GM23338 (cell line): ENCODE data around the gene RASEF. TPM values are rescaled to one million over a fixed set of nuclear protein-coding genes. Genes with fewer than 3 reads are reported as not detected.

Source experiments
- ATAC-seq: fragments of 200-7000 bp; cut with Tn5 transposase; 3 replicates; pipeline ENCODE4 v1.9.1; 2020
- DNase-seq: peaks from one replicate; pipeline ENCODE4 v3.0.0-alpha.2; 2015; ENCODE audit warnings: low spot score
- H2AFZ ChIP-seq: fragments of 200-600 bp; sonication (generic); 2 replicates; pipeline ENCODE4 v1.8.0; 2016; ENCODE audit warnings: antibody characterized with exemption, mild to moderate bottlenecking, moderate library complexity
- H3F3A ChIP-seq: fragments of 200-600 bp; sonication (generic); replicated peaks from 2 replicates; pipeline ENCODE4 v1.8.0; 2017; ENCODE audit warnings: antibody characterized with exemption, mixed run types, low read depth
- H3K27ac ChIP-seq: fragments of 200-600 bp; sonication (generic); 2 replicates; pipeline ENCODE4 v1.6.1; 2016; ENCODE audit warnings: low read depth
- H3K27me3 ChIP-seq: fragments of 200-600 bp; sonication (generic); 2 replicates; pipeline ENCODE4 v1.8.0; 2016; ENCODE audit warnings: mild to moderate bottlenecking, mixed run types, moderate library complexity; ENCODE audit not compliant: insufficient read depth
- H3K36me3 ChIP-seq: fragments of 200-600 bp; sonication (generic); 2 replicates; pipeline ENCODE4 v1.8.0; 2016; ENCODE audit warnings: mild to moderate bottlenecking; ENCODE audit not compliant: insufficient read depth
- H3K4me1 ChIP-seq: fragments of 200-600 bp; sonication (generic); 2 replicates; pipeline ENCODE4 v1.8.0; 2016; ENCODE audit warnings: mild to moderate bottlenecking, moderate library complexity; ENCODE audit not compliant: insufficient read depth
- H3K4me2 ChIP-seq: fragments of 200-600 bp; sonication (generic); 2 replicates; pipeline ENCODE4 v1.7.1; 2017; ENCODE audit warnings: mixed run types
- H3K4me3 ChIP-seq: fragments of 200-600 bp; sonication (generic); 2 replicates; pipeline ENCODE4 v1.6.1; 2016; ENCODE audit warnings: mixed run types
- H3K79me2 ChIP-seq: fragments of 200-600 bp; sonication (generic); replicated peaks from 2 replicates; pipeline ENCODE4 v1.8.0; 2017; ENCODE audit warnings: mild to moderate bottlenecking; ENCODE audit not compliant: insufficient read depth
- H3K9me2 ChIP-seq: fragments of 200-600 bp; sonication (generic); 2 replicates; pipeline ENCODE4 v1.8.0; 2017; ENCODE audit not compliant: insufficient read depth
- H4K20me1 ChIP-seq: fragments of 200-600 bp; sonication (generic); replicated peaks from 2 replicates; pipeline ENCODE4 v1.8.0; 2017; ENCODE audit warnings: mild to moderate bottlenecking; ENCODE audit not compliant: insufficient read depth
- H3K27ac Mint-ChIP-seq: 2 replicates; pipeline ENCODE4 v1.8.0; 2020; ENCODE audit warnings: inconsistent platforms, mild to moderate bottlenecking, moderate library complexity, mixed read lengths
- H3K27me3 Mint-ChIP-seq: 3 replicates; pipeline ENCODE4 v1.8.0; 2022; ENCODE audit warnings: low read depth, mild to moderate bottlenecking, moderate library complexity, mixed read lengths, inconsistent platforms; ENCODE audit not compliant: insufficient read depth, poor library complexity
- H3K36me3 Mint-ChIP-seq: 3 replicates; pipeline ENCODE4 v1.8.0; 2021; ENCODE audit warnings: low read depth, mild to moderate bottlenecking, inconsistent platforms, moderate library complexity, mixed read lengths
- H3K4me1 Mint-ChIP-seq: 3 replicates; pipeline ENCODE4 v1.8.0; 2020; ENCODE audit warnings: mild to moderate bottlenecking, inconsistent platforms, mixed read lengths
- H3K4me3 Mint-ChIP-seq: 3 replicates; pipeline ENCODE4 v1.8.0; 2021; ENCODE audit warnings: moderate library complexity, mild to moderate bottlenecking, inconsistent platforms, mixed read lengths
- H3K9me3 Mint-ChIP-seq: 3 replicates; pipeline ENCODE4 v1.8.0; 2020; ENCODE audit warnings: moderate library complexity, mild to moderate bottlenecking, inconsistent platforms, mixed read lengths
- ETS1 ChIP-seq: IDR thresholded peaks from 2 replicates; pipeline ENCODE4 v1.6.1; 2016; ENCODE audit warnings: antibody characterized with exemption
- EZH2 ChIP-seq: fragments of 200-600 bp; sonication (generic); IDR thresholded peaks from one replicate; pipeline ENCODE4 v1.8.0; 2017; ENCODE audit warnings: antibody characterized with exemption, mild to moderate bottlenecking, low read depth; ENCODE audit not compliant: unreplicated experiment
- EZH2phosphoT487 ChIP-seq: fragments of 200-600 bp; sonication (generic); IDR thresholded peaks from one replicate; pipeline ENCODE4 v1.8.1; 2018; ENCODE audit warnings: antibody characterized with exemption; ENCODE audit not compliant: unreplicated experiment
- ZNF114 ChIP-seq: fragments of 250-450 bp; sonication (Bioruptor Pico); IDR thresholded peaks from 2 replicates; pipeline ENCODE4 v1.5.0; 2020; ENCODE audit warnings: mild to moderate bottlenecking, moderate library complexity
- ZNF331 ChIP-seq: fragments of 250-450 bp; sonication (Bioruptor Pico); IDR thresholded peaks from 2 replicates; pipeline ENCODE4 v1.5.0; 2020; ENCODE audit warnings: low read depth, mild to moderate bottlenecking, moderate library complexity
- polyA plus RNA-seq: library from polyadenylated mRNA; unstranded; fragments of >200 nt; fragmentation: Nextera tagmentation; extraction: Ambion mirVana; gene quantifications from 2 replicates; pipeline ENCODE4 v1.2.1, GENCODE V29; 2016
- total RNA-seq: library from RNA; depleted of rRNA; stranded (reverse); fragments of >200 nt; shearing (Covaris generic); gene quantifications from 2 replicates; pipeline ENCODE4 v1.2.3, GENCODE V29; 2014
- TF ChIP-seq, protein P1 (sequence below): IDR thresholded peaks from one replicate; pipeline ENCODE4 v1.6.1; 2018; ENCODE audit warnings: antibody characterized with exemption; ENCODE audit not compliant: unreplicated experiment
- TF ChIP-seq, protein P2 (sequence below), 2 experiments: fragments of 200-600 bp in 1 of 2; sonication (generic) in 1 of 2; conservative IDR thresholded peaks; 2 replicates each; pipeline versions ENCODE4 v1.5.1 to v1.6.1; 2016 to 2017; ENCODE audit warnings: antibody characterized with exemption in 2 of 2, low read depth in 2 of 2, mild to moderate bottlenecking in 2 of 2, moderate library complexity in 1 of 2
- TF ChIP-seq, protein P3 (sequence below): fragments of 250-450 bp; sonication (Bioruptor Pico); IDR thresholded peaks from 2 replicates; pipeline ENCODE4 v1.5.0; 2020; ENCODE audit warnings: mild to moderate bottlenecking, moderate library complexity

RASEF gene
- total and polyA plus RNA-seq, 2 experiments from 2014 or later = 3.6 to 10.4 TPM

DNA sequence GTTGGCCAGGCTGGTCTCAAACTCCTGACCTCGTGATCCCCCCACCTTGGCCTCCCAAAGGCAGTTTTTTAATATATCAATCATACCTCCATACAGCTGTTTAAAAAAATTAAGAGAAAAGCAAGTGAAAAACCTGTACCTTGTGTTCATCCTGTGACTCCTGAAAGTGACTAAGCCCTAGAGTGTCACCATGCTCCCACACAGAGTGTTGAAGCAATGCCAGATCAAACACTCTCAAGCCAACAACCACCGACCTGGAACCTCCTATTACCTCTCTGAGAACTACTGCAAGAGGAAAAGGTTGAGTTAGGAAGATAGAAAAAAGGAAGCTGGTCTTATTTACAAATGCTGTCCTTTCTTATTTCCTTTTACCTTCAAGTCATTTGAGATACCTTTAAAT, 123.5 kb downstream of the RASEF start:
- TF ChIP-seq, protein P1, sequence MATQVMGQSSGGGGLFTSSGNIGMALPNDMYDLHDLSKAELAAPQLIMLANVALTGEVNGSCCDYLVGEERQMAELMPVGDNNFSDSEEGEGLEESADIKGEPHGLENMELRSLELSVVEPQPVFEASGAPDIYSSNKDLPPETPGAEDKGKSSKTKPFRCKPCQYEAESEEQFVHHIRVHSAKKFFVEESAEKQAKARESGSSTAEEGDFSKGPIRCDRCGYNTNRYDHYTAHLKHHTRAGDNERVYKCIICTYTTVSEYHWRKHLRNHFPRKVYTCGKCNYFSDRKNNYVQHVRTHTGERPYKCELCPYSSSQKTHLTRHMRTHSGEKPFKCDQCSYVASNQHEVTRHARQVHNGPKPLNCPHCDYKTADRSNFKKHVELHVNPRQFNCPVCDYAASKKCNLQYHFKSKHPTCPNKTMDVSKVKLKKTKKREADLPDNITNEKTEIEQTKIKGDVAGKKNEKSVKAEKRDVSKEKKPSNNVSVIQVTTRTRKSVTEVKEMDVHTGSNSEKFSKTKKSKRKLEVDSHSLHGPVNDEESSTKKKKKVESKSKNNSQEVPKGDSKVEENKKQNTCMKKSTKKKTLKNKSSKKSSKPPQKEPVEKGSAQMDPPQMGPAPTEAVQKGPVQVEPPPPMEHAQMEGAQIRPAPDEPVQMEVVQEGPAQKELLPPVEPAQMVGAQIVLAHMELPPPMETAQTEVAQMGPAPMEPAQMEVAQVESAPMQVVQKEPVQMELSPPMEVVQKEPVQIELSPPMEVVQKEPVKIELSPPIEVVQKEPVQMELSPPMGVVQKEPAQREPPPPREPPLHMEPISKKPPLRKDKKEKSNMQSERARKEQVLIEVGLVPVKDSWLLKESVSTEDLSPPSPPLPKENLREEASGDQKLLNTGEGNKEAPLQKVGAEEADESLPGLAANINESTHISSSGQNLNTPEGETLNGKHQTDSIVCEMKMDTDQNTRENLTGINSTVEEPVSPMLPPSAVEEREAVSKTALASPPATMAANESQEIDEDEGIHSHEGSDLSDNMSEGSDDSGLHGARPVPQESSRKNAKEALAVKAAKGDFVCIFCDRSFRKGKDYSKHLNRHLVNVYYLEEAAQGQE = no peak
- TF ChIP-seq, protein P2, sequence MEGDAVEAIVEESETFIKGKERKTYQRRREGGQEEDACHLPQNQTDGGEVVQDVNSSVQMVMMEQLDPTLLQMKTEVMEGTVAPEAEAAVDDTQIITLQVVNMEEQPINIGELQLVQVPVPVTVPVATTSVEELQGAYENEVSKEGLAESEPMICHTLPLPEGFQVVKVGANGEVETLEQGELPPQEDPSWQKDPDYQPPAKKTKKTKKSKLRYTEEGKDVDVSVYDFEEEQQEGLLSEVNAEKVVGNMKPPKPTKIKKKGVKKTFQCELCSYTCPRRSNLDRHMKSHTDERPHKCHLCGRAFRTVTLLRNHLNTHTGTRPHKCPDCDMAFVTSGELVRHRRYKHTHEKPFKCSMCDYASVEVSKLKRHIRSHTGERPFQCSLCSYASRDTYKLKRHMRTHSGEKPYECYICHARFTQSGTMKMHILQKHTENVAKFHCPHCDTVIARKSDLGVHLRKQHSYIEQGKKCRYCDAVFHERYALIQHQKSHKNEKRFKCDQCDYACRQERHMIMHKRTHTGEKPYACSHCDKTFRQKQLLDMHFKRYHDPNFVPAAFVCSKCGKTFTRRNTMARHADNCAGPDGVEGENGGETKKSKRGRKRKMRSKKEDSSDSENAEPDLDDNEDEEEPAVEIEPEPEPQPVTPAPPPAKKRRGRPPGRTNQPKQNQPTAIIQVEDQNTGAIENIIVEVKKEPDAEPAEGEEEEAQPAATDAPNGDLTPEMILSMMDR (conservative IDR thresholded peaks at IDR 0.05; ENCODE audit: low read depth in 2 of 2) = no peak
- TF ChIP-seq, protein P3, sequence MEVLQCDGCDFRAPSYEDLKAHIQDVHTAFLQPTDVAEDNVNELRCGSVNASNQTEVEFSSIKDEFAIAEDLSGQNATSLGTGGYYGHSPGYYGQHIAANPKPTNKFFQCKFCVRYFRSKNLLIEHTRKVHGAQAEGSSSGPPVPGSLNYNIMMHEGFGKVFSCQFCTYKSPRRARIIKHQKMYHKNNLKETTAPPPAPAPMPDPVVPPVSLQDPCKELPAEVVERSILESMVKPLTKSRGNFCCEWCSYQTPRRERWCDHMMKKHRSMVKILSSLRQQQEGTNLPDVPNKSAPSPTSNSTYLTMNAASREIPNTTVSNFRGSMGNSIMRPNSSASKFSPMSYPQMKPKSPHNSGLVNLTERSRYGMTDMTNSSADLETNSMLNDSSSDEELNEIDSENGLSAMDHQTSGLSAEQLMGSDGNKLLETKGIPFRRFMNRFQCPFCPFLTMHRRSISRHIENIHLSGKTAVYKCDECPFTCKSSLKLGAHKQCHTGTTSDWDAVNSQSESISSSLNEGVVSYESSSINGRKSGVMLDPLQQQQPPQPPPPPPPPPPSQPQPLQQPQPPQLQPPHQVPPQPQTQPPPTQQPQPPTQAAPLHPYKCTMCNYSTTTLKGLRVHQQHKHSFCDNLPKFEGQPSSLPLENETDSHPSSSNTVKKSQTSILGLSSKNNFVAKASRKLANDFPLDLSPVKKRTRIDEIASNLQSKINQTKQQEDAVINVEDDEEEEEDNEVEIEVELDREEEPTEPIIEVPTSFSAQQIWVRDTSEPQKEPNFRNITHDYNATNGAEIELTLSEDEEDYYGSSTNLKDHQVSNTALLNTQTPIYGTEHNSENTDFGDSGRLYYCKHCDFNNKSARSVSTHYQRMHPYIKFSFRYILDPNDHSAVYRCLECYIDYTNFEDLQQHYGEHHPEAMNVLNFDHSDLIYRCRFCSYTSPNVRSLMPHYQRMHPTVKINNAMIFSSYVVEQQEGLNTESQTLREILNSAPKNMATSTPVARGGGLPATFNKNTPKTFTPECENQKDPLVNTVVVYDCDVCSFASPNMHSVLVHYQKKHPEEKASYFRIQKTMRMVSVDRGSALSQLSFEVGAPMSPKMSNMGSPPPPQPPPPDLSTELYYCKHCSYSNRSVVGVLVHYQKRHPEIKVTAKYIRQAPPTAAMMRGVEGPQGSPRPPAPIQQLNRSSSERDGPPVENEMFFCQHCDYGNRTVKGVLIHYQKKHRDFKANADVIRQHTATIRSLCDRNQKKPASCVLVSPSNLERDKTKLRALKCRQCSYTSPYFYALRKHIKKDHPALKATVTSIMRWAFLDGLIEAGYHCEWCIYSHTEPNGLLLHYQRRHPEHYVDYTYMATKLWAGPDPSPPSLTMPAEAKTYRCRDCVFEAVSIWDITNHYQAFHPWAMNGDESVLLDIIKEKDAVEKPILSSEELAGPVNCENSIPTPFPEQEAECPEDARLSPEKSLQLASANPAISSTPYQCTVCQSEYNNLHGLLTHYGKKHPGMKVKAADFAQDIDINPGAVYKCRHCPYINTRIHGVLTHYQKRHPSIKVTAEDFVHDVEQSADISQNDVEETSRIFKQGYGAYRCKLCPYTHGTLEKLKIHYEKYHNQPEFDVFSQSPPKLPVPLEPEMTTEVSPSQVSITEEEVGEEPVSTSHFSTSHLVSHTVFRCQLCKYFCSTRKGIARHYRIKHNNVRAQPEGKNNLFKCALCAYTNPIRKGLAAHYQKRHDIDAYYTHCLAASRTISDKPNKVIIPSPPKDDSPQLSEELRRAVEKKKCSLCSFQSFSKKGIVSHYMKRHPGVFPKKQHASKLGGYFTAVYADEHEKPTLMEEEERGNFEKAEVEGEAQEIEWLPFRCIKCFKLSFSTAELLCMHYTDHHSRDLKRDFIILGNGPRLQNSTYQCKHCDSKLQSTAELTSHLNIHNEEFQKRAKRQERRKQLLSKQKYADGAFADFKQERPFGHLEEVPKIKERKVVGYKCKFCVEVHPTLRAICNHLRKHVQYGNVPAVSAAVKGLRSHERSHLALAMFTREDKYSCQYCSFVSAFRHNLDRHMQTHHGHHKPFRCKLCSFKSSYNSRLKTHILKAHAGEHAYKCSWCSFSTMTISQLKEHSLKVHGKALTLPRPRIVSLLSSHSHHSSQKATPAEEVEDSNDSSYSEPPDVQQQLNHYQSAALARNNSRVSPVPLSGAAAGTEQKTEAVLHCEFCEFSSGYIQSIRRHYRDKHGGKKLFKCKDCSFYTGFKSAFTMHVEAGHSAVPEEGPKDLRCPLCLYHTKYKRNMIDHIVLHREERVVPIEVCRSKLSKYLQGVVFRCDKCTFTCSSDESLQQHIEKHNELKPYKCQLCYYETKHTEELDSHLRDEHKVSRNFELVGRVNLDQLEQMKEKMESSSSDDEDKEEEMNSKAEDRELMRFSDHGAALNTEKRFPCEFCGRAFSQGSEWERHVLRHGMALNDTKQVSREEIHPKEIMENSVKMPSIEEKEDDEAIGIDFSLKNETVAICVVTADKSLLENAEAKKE (CRISPR knock-in tag) = no peak
- TF ChIP-seq ZNF114 (CRISPR knock-in tag) (no peak), ETS1 (no peak), EZH2 (no peak), ZNF331 (CRISPR knock-in tag) (no peak), EZH2phosphoT487 (no peak)
- no peaks in the 10 kb centered on the region for H3K27me3 Mint-ChIP-seq
- Histone ChIP-seq H3K79me2 (no peaks in the 10 kb centered on the region), H3K4me3 (no peak overlapping the region), H4K20me1 (no peaks in the 10 kb centered on the region), H3K4me1 (no peaks in the 10 kb centered on the region), H2AFZ (no peak overlapping the region), H3K9me2 (no peaks in the 10 kb centered on the region), H3K27me3 (no peaks in the 10 kb centered on the region), H3K36me3 (no peaks in the 10 kb centered on the region), H3K4me2 (no peak overlapping the region), H3F3A (no peaks in the 10 kb centered on the region), H3K27ac (no peak overlapping the region)
- H3K9me3 Mint-ChIP-seq = no peaks in the 10 kb centered on the region
- H3K4me1 Mint-ChIP-seq = no peaks in the 10 kb centered on the region
- H3K4me3 Mint-ChIP-seq = no peak overlapping the region
- no peak overlapping the region for H3K27ac Mint-ChIP-seq
- ATAC-seq (no peak), DNase-seq (no peak)
- no peaks in the 10 kb centered on the region; the same call in 2 of the 3 replicates for H3K36me3 Mint-ChIP-seq
